ENCODE results near the gene UCN2.
"Not testable (repeated sequence)": the region's sequence is repeated elsewhere in the genome, so short reads cannot be mapped to it uniquely, and the experiment has no call there.

UCN2 gene

GRCh38 chr3:48562367-48563095 is 1.1 kb downstream of the UCN2 start:
- no peak for DNase-seq (ENCODE audit: low read depth in 2 of 2)

- DNase-seq (ENCODE audit: low read depth in 2 of 2) = no peak
Measured at GRCh38 chr3:48561045-48561736, 2.4 kb downstream of the UCN2 start.

GRCh38 chr3:48560648-48561018 is 2.9 kb downstream of the UCN2 start:
- DNase-seq (ENCODE audit: low read depth in 2 of 2) = no peak

GRCh38 chr3:48558493-48559134 is 5.0 kb downstream of the UCN2 start:
- no peak for DNase-seq (ENCODE audit: low read depth in 2 of 2)

GRCh38 chr3:48556796-48557626 is 6.6 kb downstream of the UCN2 start, which contains the start of gene PFKFB4:
Gene PFKFB4, minus strand, starts transcription at chr3:48556803. Its CDS starts 26 bp downstream, at chr3:48556777.
- DNase-seq (ENCODE audit: low read depth in 2 of 2) = peak; percentile 99

- no peak for DNase-seq (ENCODE audit: low read depth in 2 of 2)
Measured at GRCh38 chr3:48555949-48556795, 7.4 kb downstream of the UCN2 start.

- no peak for DNase-seq (ENCODE audit: low read depth in 2 of 2)
Measured at GRCh38 chr3:48555231-48555948, 8.2 kb downstream of the UCN2 start.

- no peak for DNase-seq (ENCODE audit: low read depth in 2 of 2)
Measured at GRCh38 chr3:48553886-48554845, 9.4 kb downstream of the UCN2 start.

GRCh38 chr3:48553361-48553760 is 10.2 kb downstream of the UCN2 start:
- no peak for DNase-seq (ENCODE audit: low read depth in 2 of 2)

GRCh38 chr3:48552111-48552951 is 11.2 kb downstream of the UCN2 start:
- DNase-seq (ENCODE audit: low read depth in 2 of 2) = no peak

- not testable (repeated sequence) for DNase-seq (ENCODE audit: low read depth in 2 of 2)
Measured at GRCh38 chr3:48551651-48552050, 11.9 kb downstream of the UCN2 start.

GRCh38 chr3:48548729-48549705 is 14.6 kb downstream of the UCN2 start:
- peak; percentile 56 to 79 for DNase-seq (ENCODE audit: low read depth in 2 of 2)

- DNase-seq (ENCODE audit: low read depth in 2 of 2) = no peak
Measured at GRCh38 chr3:48548126-48548525, 15.5 kb downstream of the UCN2 start.

- no peak for DNase-seq (ENCODE audit: low read depth in 2 of 2)
Measured at GRCh38 chr3:48546203-48546829, 17.3 kb downstream of the UCN2 start.

- DNase-seq (ENCODE audit: low read depth in 2 of 2) = no peak
Measured at GRCh38 chr3:48544141-48544540, 19.4 kb downstream of the UCN2 start.

GRCh38 chr3:48543271-48543866 is 20.2 kb downstream of the UCN2 start:
- DNase-seq (ENCODE audit: low read depth in 2 of 2) = no peak

All from stimulated activated CD8-positive, alpha-beta memory T cell treated with anti-CD3 and anti-CD28 coated beads, Interleukin-7, amount 100 ng/mL, for 1 hour (primary cell).